NCI-H460 (cell line): ENCODE measurements around the gene NCDN. TPM values are rescaled to one million over a fixed set of nuclear protein-coding genes. Genes with fewer than 3 reads are reported as not detected.
"Not testable (repeated sequence)": the region's sequence is repeated elsewhere in the genome, so short reads cannot be mapped to it uniquely, and the experiment has no call there.

ENCODE experiments used
- DNase-seq: peaks from one replicate; pipeline ENCODE4 v3.0.0-alpha.2; 2016; ENCODE audit warnings: low read depth; ENCODE audit errors: extremely low read depth
- total RNA-seq: library from RNA; depleted of rRNA; stranded (reverse); fragments of >200 nt; shearing (Covaris generic); gene quantifications from 2 replicates; pipeline ENCODE4 v1.2.3, GENCODE V29; 2014

Gene NCDN
- total RNA-seq, 1 experiment from 2014 or later = 10.0 TPM

- no peak for DNase-seq
These were observed 10.5 kb downstream of the NCDN start for GRCh38 chr1:35567947-35568558.

- peak; percentile 51 for DNase-seq
These were observed 11.4 kb downstream of the NCDN start for GRCh38 chr1:35568975-35569395.

- DNase-seq = no peak
These were observed 12.3 kb downstream of the NCDN start for GRCh38 chr1:35569936-35570335.

- DNase-seq = no peak
These were observed 13.1 kb downstream of the NCDN start for GRCh38 chr1:35570589-35571137.

- DNase-seq = no peak
These were observed 13.7 kb downstream of the NCDN start for GRCh38 chr1:35571263-35571662.

GRCh38 chr1:35572296-35572695, 14.7 kb downstream of the NCDN start:
- no peak for DNase-seq

- peak; percentile 36 for DNase-seq
These were observed 15.9 kb downstream of the NCDN start, which contains the start of gene TFAP2E for GRCh38 chr1:35573198-35574124. Gene TFAP2E (plus strand): TSS chr1:35573314. CDS start chr1:35573578, 264 bp downstream.

GRCh38 chr1:35574125-35574654, 16.6 kb downstream of the NCDN start:
- DNase-seq = no peak

- no peak for DNase-seq
These were observed 17.2 kb downstream of the NCDN start for GRCh38 chr1:35574655-35575415.

- DNase-seq = no peak
These were observed 17.9 kb downstream of the NCDN start for GRCh38 chr1:35575416-35575958.

- no peak for DNase-seq
These were observed 18.6 kb downstream of the NCDN start for GRCh38 chr1:35576061-35576765.

GRCh38 chr1:35576766-35577070, 19.1 kb downstream of the NCDN start:
- not testable (repeated sequence) for DNase-seq

GRCh38 chr1:35577071-35577998, 19.7 kb downstream of the NCDN start:
- DNase-seq = no peak

GRCh38 chr1:35580949-35581388, 23.4 kb downstream of the NCDN start:
- DNase-seq = no peak

GRCh38 chr1:35581621-35582020, 24.0 kb downstream of the NCDN start:
- DNase-seq = not testable (repeated sequence)

- DNase-seq = no peak
These were observed 27.7 kb downstream of the NCDN start for GRCh38 chr1:35585281-35585680.

- DNase-seq = not testable (repeated sequence)
These were observed 28.2 kb downstream of the NCDN start for GRCh38 chr1:35585805-35586204.

GRCh38 chr1:35586808-35587207, 29.2 kb downstream of the NCDN start:
- no peak for DNase-seq

GRCh38 chr1:35587736-35588135, 30.1 kb downstream of the NCDN start:
- DNase-seq = no peak
